Activated CD4-positive, alpha-beta T cell treated with anti-CD3 and anti-CD28 coated beads for 48 hours (primary cell): ENCODE data around the gene GPR25.

ENCODE experiments used
- DNase-seq: peaks from one replicate; pipeline ENCODE4 v3.0.0-alpha.2; 2020

The GPR25 gene

DNA sequence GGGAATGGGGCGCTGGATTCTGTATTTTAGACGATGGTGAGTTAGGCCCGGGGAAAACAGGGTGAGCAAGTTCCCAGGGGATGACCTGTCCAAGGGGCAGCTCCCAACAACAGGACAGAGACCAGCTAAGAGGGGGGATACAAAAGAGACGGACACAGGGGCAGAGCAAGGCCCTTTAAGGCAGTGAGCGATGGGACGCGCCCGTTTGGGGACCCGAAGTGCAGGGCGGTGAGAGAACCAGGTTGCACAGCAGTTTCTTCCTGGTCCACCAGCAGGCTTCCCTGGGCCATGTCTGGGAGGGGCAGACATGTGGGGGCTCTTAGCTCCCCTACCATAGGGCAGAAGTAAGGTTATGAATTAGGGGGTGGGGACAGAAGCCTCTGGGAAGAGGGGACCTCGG, 43.9 kb downstream of the GPR25 start:
- DNase-seq: no peak

DNA sequence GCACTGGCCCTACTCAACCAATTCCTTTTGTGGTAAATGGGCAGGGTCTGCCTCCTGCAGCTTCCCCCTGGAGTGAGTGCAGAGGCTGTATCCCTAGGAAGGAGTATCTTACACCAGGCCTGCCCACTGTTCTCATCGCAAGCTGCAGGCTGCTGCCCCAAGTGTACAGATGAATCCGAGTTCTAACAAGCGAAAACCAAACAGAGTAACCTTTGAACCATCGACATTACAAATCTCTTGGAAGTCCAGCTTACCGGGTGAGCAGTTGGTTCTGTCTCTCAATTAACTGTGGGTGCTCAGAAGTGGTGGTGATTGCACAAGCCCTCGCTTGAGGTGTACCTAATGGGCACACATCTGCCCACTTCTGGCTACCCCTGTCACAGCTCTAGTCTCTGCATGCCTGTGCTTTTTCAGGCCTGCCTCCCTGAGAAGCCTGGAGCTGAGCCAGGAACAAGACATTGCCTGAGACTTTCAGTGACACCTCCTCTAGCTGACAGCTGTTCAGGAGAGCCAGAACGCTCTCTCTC, 44.6 kb downstream of the GPR25 start:
- no peak for DNase-seq

DNA sequence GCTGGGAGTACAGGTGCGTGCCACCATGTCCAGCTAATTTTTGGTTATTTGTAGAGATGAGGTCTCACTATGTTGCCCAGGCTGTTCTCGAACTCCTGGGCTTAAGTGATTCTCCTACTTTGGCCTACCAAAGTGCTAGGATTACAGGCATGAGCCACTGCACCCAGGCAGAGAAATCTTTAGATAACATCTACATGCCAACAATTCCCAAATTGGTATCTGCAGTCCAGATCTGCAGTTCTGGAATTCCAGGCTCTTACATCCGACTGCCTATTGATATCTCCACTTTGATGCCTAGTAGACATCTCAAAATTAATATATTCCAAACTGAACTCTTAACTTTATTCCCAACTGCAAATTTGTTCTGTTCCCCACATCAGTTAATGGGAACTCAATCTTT, 45.2 kb downstream of the GPR25 start:
- no peak for DNase-seq

DNA sequence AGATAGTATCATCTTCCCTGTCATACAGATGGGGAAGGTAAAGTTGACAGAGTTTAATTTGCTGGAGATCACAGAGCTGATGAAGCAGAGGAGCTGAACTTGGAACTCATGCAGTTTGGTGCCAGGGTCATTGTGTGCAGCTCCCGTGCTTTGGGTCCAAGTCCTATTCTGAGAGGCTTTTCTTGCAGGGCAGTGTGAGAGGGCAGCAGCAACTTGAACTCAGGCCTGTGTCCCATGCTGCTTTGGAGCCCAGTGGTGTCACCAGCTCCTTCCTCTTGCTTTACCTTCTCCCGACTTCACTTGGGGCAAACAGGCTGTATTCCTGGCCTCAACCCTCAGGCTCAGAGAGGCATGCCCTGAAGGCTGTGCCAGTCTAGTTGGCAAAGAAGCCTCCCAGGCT, 46.6 kb downstream of the GPR25 start:
- no peak for DNase-seq

DNA sequence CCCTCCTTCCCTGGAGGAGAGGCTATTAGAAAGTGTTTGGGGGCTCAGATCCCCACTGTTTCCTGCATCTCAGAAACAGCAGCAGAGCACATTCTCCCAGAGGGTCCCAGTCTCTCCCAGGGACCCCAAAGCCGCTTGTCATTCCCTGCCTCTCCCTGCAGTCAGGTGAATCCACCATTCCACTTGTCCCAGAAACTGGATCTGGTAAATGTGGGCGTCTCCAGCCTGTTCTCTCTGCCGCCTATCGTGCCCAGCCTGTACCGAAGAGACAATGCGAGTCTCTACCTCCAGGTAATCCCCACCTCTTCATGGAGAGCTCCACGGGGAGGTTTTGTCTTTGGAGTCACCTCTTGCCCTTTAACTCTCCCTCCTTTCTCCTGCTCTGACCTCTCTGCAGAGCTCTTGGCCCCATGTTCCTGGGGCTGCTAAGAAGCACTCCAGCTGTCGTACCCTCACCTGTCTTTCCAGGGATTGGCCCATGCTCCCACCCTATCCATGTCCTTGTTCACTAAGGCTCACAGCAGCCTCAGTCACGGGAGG, 48.9 kb downstream of the GPR25 start:
- no peak for DNase-seq

DNA sequence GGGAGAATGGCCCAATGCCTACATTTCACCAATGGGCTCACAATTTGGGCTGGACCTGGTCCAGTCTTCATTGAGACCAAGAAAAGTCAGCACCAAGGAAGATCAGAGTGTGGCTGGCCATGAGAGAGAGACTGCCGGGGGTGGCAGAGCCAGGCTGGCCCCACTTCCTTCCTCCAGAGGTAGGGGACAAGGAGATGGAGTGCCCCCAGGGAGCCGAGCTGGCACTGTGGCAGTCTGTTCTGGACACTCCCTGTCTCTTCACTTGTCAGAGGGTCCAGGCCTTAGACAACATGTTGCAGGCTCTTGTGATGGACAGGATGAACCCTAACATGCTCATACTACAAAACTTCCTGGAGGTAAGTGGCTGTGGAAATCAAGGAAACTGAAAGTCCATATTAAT, 49.6 kb downstream of the GPR25 start:
- DNase-seq: no peak

DNA sequence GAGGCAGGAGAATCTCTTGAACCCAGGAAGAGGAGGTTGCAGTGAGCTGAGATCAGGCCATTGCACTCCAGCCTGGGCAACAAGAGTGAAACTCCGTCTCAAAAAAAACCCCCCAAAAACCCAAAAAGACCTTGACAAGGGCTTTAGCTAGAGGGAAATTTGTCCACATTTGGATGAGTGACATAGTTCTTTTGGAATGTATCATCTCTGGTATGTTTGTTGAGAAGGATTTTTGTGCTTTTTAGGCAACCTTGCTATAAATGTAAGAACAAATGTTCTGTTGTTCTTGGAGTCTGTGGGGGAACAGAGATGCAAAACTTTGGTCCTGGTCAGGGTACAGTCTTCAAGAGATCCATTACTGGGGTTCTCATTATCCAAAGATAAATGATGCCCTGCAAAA, 50.8 kb downstream of the GPR25 start:
- no peak for DNase-seq
